ENCODE results near the gene MYO18B.

The MYO18B gene

GRCh38 chr22:25806579-25806978, 64.6 kb downstream of the MYO18B start:
- H3K4me3 ChIP-seq (ENCODE audit: low read depth, low read length), result no peak overlapping the region
- DNase-seq (ENCODE audit: low read depth), result no peak

- no peak overlapping the region for H3K4me3 ChIP-seq (ENCODE audit: low read depth, low read length)
- no peak for DNase-seq (ENCODE audit: low read depth)
These were observed 72.7 kb downstream of the MYO18B start for GRCh38 chr22:25814685-25815084.

- H3K4me3 ChIP-seq (ENCODE audit: low read depth, low read length), result no peak overlapping the region
- DNase-seq (ENCODE audit: low read depth), result no peak
These were observed 73.6 kb downstream of the MYO18B start for GRCh38 chr22:25815561-25815960.

GRCh38 chr22:25816522-25817059, 74.6 kb downstream of the MYO18B start:
- no peak overlapping the region for H3K4me3 ChIP-seq (ENCODE audit: low read depth, low read length)
- DNase-seq (ENCODE audit: low read depth), result no peak

GRCh38 chr22:25817092-25817943, 75.3 kb downstream of the MYO18B start:
- no peak for DNase-seq (ENCODE audit: low read depth)
- H3K4me3 ChIP-seq (ENCODE audit: low read depth, low read length), result no peak overlapping the region

- H3K4me3 ChIP-seq (ENCODE audit: low read depth, low read length), result no peak overlapping the region
- no peak for DNase-seq (ENCODE audit: low read depth)
These were observed 76.6 kb downstream of the MYO18B start for GRCh38 chr22:25818541-25818940.

- DNase-seq (ENCODE audit: low read depth), result no peak
- H3K4me3 ChIP-seq (ENCODE audit: low read depth, low read length), result no peak overlapping the region
These were observed 80.4 kb downstream of the MYO18B start for GRCh38 chr22:25822344-25822743.

GRCh38 chr22:25823276-25823675, 81.3 kb downstream of the MYO18B start:
- DNase-seq (ENCODE audit: low read depth), result no peak

GRCh38 chr22:25824828-25825423, 82.9 kb downstream of the MYO18B start:
- DNase-seq (ENCODE audit: low read depth), result no peak
- H3K4me3 ChIP-seq (ENCODE audit: low read depth, low read length), result no peak overlapping the region

More at GRCh38 chr22:25823276-25823675, 81.3 kb downstream of the MYO18B start:
- no peak overlapping the region for H3K4me3 ChIP-seq (ENCODE audit: low read depth, low read length)

- no peak overlapping the region for H3K4me3 ChIP-seq (ENCODE audit: low read depth, low read length)
- DNase-seq (ENCODE audit: low read depth), result no peak
These were observed 85.4 kb downstream of the MYO18B start for GRCh38 chr22:25827415-25827814.

GRCh38 chr22:25828422-25828821, 86.4 kb downstream of the MYO18B start:
- H3K4me3 ChIP-seq (ENCODE audit: low read depth, low read length), result no peak overlapping the region
- no peak for DNase-seq (ENCODE audit: low read depth)

GRCh38 chr22:25829237-25829636, 87.2 kb downstream of the MYO18B start:
- DNase-seq (ENCODE audit: low read depth), result no peak
- no peak overlapping the region for H3K4me3 ChIP-seq (ENCODE audit: low read depth, low read length)

- DNase-seq (ENCODE audit: low read depth), result no peak
- no peak overlapping the region for H3K4me3 ChIP-seq (ENCODE audit: low read depth, low read length)
These were observed 88.1 kb downstream of the MYO18B start for GRCh38 chr22:25829808-25830777.

GRCh38 chr22:25833091-25833490, 91.1 kb downstream of the MYO18B start:
- no peak overlapping the region for H3K4me3 ChIP-seq (ENCODE audit: low read depth, low read length)
- no peak for DNase-seq (ENCODE audit: low read depth)

GRCh38 chr22:25833676-25834075, 91.7 kb downstream of the MYO18B start:
- no peak for DNase-seq (ENCODE audit: low read depth)
- no peak overlapping the region for H3K4me3 ChIP-seq (ENCODE audit: low read depth, low read length)

- no peak for DNase-seq (ENCODE audit: low read depth)
- H3K4me3 ChIP-seq (ENCODE audit: low read depth, low read length), result no peak overlapping the region
These were observed 92.5 kb downstream of the MYO18B start for GRCh38 chr22:25834490-25834889.

GRCh38 chr22:25835348-25835747, 93.4 kb downstream of the MYO18B start:
- DNase-seq (ENCODE audit: low read depth), result no peak
- no peak overlapping the region for H3K4me3 ChIP-seq (ENCODE audit: low read depth, low read length)

- no peak for DNase-seq (ENCODE audit: low read depth)
- H3K4me3 ChIP-seq (ENCODE audit: low read depth, low read length), result no peak overlapping the region
These were observed 95.4 kb downstream of the MYO18B start for GRCh38 chr22:25837288-25837900.
